ENCODE results near the gene KRTAP5-5.

DNA sequence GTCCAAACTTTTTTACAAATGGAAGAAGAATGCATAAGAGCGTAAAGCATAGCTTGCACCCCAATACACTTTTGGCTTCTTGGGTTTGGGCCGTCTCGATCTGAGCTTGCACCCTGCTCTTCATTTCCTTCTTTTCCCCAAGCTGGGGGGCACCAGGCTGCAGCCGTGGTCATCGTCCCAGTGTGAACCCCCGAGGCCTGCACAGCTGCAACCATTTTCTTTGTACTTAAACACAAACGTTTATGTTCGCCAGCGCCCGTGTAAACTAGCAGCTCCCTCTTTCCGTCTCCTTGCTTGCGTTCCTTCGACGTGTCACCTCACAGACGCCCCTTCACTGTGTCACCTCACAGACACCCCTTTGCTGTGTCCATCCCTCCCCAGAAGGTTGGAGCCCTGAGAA, 10.1 kb downstream of the KRTAP5-5 start:
- TF ChIP-seq, protein P1, sequence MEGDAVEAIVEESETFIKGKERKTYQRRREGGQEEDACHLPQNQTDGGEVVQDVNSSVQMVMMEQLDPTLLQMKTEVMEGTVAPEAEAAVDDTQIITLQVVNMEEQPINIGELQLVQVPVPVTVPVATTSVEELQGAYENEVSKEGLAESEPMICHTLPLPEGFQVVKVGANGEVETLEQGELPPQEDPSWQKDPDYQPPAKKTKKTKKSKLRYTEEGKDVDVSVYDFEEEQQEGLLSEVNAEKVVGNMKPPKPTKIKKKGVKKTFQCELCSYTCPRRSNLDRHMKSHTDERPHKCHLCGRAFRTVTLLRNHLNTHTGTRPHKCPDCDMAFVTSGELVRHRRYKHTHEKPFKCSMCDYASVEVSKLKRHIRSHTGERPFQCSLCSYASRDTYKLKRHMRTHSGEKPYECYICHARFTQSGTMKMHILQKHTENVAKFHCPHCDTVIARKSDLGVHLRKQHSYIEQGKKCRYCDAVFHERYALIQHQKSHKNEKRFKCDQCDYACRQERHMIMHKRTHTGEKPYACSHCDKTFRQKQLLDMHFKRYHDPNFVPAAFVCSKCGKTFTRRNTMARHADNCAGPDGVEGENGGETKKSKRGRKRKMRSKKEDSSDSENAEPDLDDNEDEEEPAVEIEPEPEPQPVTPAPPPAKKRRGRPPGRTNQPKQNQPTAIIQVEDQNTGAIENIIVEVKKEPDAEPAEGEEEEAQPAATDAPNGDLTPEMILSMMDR (IDR thresholded peaks at IDR 0.05): no peak
- TF ChIP-seq ELF4 (CRISPR knock-in tag; IDR thresholded peaks at IDR 0.05; ENCODE audit: low read depth): no peak
- no peak for TF ChIP-seq MXD4 (CRISPR knock-in tag; IDR thresholded peaks at IDR 0.05; ENCODE audit: borderline replicate concordance)
- no peak for TF ChIP-seq NR2C2 (CRISPR knock-in tag; IDR thresholded peaks at IDR 0.05)
- no peak for TF ChIP-seq USF1 (CRISPR knock-in tag; IDR thresholded peaks at IDR 0.05)
- no peak for TF ChIP-seq STAT6 (CRISPR knock-in tag; conservative IDR thresholded peaks at IDR 0.05; ENCODE audit: low read depth)
- TF ChIP-seq SMAD3 (CRISPR knock-in tag; IDR thresholded peaks at IDR 0.05; ENCODE audit: borderline replicate concordance): no peak
- TF ChIP-seq ZBTB43 (CRISPR knock-in tag; IDR thresholded peaks at IDR 0.05): no peak
- TF ChIP-seq, protein P2, sequence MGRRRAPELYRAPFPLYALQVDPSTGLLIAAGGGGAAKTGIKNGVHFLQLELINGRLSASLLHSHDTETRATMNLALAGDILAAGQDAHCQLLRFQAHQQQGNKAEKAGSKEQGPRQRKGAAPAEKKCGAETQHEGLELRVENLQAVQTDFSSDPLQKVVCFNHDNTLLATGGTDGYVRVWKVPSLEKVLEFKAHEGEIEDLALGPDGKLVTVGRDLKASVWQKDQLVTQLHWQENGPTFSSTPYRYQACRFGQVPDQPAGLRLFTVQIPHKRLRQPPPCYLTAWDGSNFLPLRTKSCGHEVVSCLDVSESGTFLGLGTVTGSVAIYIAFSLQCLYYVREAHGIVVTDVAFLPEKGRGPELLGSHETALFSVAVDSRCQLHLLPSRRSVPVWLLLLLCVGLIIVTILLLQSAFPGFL (CRISPR knock-in tag; IDR thresholded peaks at IDR 0.05; ENCODE audit: borderline replicate concordance): no peak
- no peak for TF ChIP-seq TEAD1 (CRISPR knock-in tag; IDR thresholded peaks at IDR 0.05)
- no peak for TF ChIP-seq ATF1 (CRISPR knock-in tag; IDR thresholded peaks at IDR 0.05)
- TF ChIP-seq, protein P3, sequence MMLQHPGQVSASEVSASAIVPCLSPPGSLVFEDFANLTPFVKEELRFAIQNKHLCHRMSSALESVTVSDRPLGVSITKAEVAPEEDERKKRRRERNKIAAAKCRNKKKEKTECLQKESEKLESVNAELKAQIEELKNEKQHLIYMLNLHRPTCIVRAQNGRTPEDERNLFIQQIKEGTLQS (CRISPR knock-in tag; conservative IDR thresholded peaks at IDR 0.05): no peak
- TF ChIP-seq SP1 (CRISPR knock-in tag; conservative IDR thresholded peaks at IDR 0.05): no peak
